IMR-90 (cell line): ENCODE results near the gene GRAMD1B. TPM values are rescaled to one million over a fixed set of nuclear protein-coding genes. Genes with fewer than 3 reads are reported as not detected.

Experiments
- ATAC-seq: fragments of 200-7000 bp; cut with Tn5 transposase; 2 replicates; pipeline ENCODE4 v1.9.1; 2020; ENCODE audit warnings: low read depth, mild to moderate bottlenecking, moderate library complexity
- BruUV-seq: library from RNA; stranded (reverse); fragments of 400-500 nt; replicated peaks from 2 replicates; lab custom pipeline; 2021; lab: Mats Ljungman, UMichigan
- CTCF ChIA-PET: fragments of 300-600 bp; formaldehyde crosslinking; extraction: SDS; loops from one replicate; lab custom pipeline; 2021; ENCODE audit warnings: antibody characterized with exemption; lab: Yijun Ruan, JAX
- POLR2A ChIA-PET: fragments of 300-600 bp; sonication (Branson Sonifier 250); formaldehyde crosslinking; loops from one replicate; lab custom pipeline; 2022; ENCODE audit warnings: antibody characterized with exemption; ENCODE audit not compliant: unreplicated experiment; lab: Charles Lee
- DNase-seq: peaks from one replicate; pipeline ENCODE4 v3.0.0; 2013
- H2AFZ ChIP-seq: replicated peaks from 2 replicates; pipeline ENCODE3; 2013; ENCODE audit warnings: low read length, mild to moderate bottlenecking; ENCODE audit not compliant: poor library complexity
- H2AK5ac ChIP-seq: 2 replicates; pipeline ENCODE4 v1.6.1; 2013; ENCODE audit warnings: low read depth, low read length, inconsistent platforms
- H2AK9ac ChIP-seq: replicated peaks from 2 replicates; pipeline ENCODE3; 2013; ENCODE audit warnings: mild to moderate bottlenecking, low read depth, low read length, moderate library complexity; ENCODE audit not compliant: poor library complexity
- H2BK120ac ChIP-seq: 2 replicates; pipeline ENCODE4 v1.6.1; 2013; ENCODE audit warnings: low read depth, low read length, inconsistent platforms
- H2BK15ac ChIP-seq: 3 replicates; pipeline ENCODE4 v1.6.1; 2013; ENCODE audit warnings: low read depth, low read length, inconsistent platforms
- H2BK20ac ChIP-seq: 2 replicates; pipeline ENCODE4 v1.6.1; 2013; ENCODE audit warnings: low read depth, mild to moderate bottlenecking, inconsistent platforms, low read length, moderate library complexity
- H2BK5ac ChIP-seq: 2 replicates; pipeline ENCODE4 v1.6.1; 2013; ENCODE audit warnings: mild to moderate bottlenecking, low read depth, low read length, inconsistent platforms; ENCODE audit not compliant: poor library complexity, severe bottlenecking
- H3K14ac ChIP-seq: replicated peaks from 2 replicates; pipeline ENCODE4 v1.6.1; 2013; ENCODE audit warnings: low read depth, low read length, inconsistent platforms
- H3K18ac ChIP-seq: 2 replicates; pipeline ENCODE4 v1.6.1; 2013; ENCODE audit warnings: low read depth, low read length, control low read depth
- H3K23ac ChIP-seq: 2 replicates; pipeline ENCODE4 v1.6.1; 2013; ENCODE audit warnings: low read depth, low read length, inconsistent platforms
- H3K27ac ChIP-seq: 2 replicates; pipeline ENCODE4 v1.5.1; 2013; ENCODE audit warnings: mild to moderate bottlenecking, control low read depth, low read length; ENCODE audit not compliant: insufficient read depth
- H3K27me3 ChIP-seq: 2 replicates; pipeline ENCODE4 v1.6.1; 2013; ENCODE audit warnings: low read length; ENCODE audit not compliant: control insufficient read depth, insufficient read depth
- H3K36me3 ChIP-seq: 2 replicates; pipeline ENCODE4 v1.6.1; 2013; ENCODE audit warnings: low read length, mixed read lengths; ENCODE audit not compliant: control insufficient read depth, insufficient read depth
- H3K4ac ChIP-seq: 2 replicates; pipeline ENCODE4 v1.6.1; 2013; ENCODE audit warnings: low read depth, low read length, inconsistent platforms
- H3K4me1 ChIP-seq: 2 replicates; pipeline ENCODE4 v1.6.1; 2013; ENCODE audit warnings: low read length, mixed read lengths; ENCODE audit not compliant: control insufficient read depth, insufficient read depth
- H3K4me2 ChIP-seq: 2 replicates; pipeline ENCODE4 v1.6.1; 2013; ENCODE audit warnings: low read depth, mild to moderate bottlenecking, control low read depth, low read length, moderate library complexity
- H3K4me3 ChIP-seq: 2 replicates; pipeline ENCODE4 v1.5.1; 2013; ENCODE audit warnings: low read depth, mild to moderate bottlenecking, control low read depth, low read length, moderate library complexity; ENCODE audit not compliant: insufficient read depth
- H3K56ac ChIP-seq: 2 replicates; pipeline ENCODE4 v1.6.1; 2013; ENCODE audit warnings: low read length, inconsistent platforms; ENCODE audit not compliant: insufficient read depth; ENCODE audit errors: extremely low read depth
- H3K79me1 ChIP-seq, 2 experiments: 2 replicates each; pipeline ENCODE4 v1.6.1; 2013; ENCODE audit warnings: low read length in 2 of 2, inconsistent platforms in 1 of 2, low read depth in 1 of 2
- H3K9ac ChIP-seq: 2 replicates; pipeline ENCODE4 v1.6.1; 2013; ENCODE audit warnings: low read depth, low read length, control low read depth
- H3K9me1 ChIP-seq: 2 replicates; pipeline ENCODE4 v1.6.1; 2013; ENCODE audit warnings: low read length, inconsistent platforms; ENCODE audit not compliant: insufficient read depth
- H3K9me3 ChIP-seq: 2 replicates; pipeline ENCODE4 v1.6.1; 2013; ENCODE audit warnings: low read length; ENCODE audit not compliant: control insufficient read depth, insufficient read depth
- H4K20me1 ChIP-seq: 2 replicates; pipeline ENCODE4 v1.6.1; 2013; ENCODE audit warnings: low read length, inconsistent platforms; ENCODE audit not compliant: insufficient read depth
- H4K5ac ChIP-seq: 2 replicates; pipeline ENCODE4 v1.6.1; 2013; ENCODE audit warnings: mild to moderate bottlenecking, low read depth, low read length, control low read depth
- H4K8ac ChIP-seq, 2 experiments: 2 replicates each; pipeline ENCODE4 v1.6.1; 2013; ENCODE audit warnings: low read depth in 2 of 2, low read length in 2 of 2, control low read depth in 1 of 2, inconsistent platforms in 1 of 2
- H4K91ac ChIP-seq: 2 replicates; pipeline ENCODE4 v1.6.1; 2013; ENCODE audit warnings: low read depth, low read length, inconsistent platforms; ENCODE audit not compliant: insufficient read depth
- BHLHE40 ChIP-seq: fragments of 150-350 bp; IDR thresholded peaks from 2 replicates; pipeline ENCODE4 v1.6.1; 2016; ENCODE audit warnings: mild to moderate bottlenecking, low read depth, low read length
- CEBPB ChIP-seq: IDR thresholded peaks from 2 replicates; pipeline ENCODE4 v1.6.1; 2012; ENCODE audit warnings: low read depth, low read length, improper control_type of control experiment
- WGBS, 2 experiments: methylation state at CpG; one replicate each; pipeline versions ENCODE4 v1.1.5 to v1.1.7; 2013; ENCODE audit warnings: missing lambda C conversion rate in 2 of 2; ENCODE audit not compliant: insufficient read length in 1 of 2; ENCODE audit errors: extremely low coverage in 2 of 2; 5-methylcytosine and 5-hydroxymethylcytosine counted together
- dilution Hi-C: fragments of 300-500 bp; cut with HindIII; formaldehyde crosslinking; loops from one replicate; pipeline ENCODE4 v1.14.3; 2018; ENCODE audit warnings: low sequenced_read_pairs; ENCODE audit not compliant: unreplicated experiment
- in situ Hi-C: fragments of 300-500 bp; cut with MboI; formaldehyde crosslinking; loops from 3 replicates; pipeline ENCODE4 v1.14.3; 2019; ENCODE audit warnings: low sequenced_read_pairs, inconsistent platforms, mixed read lengths
- intact Hi-C: fragments of 100-400 bp; cut with micrococcal nuclease; formaldehyde crosslinking; loops from 2 replicates; pipeline ENCODE4 v1.10.0; 2022
- polyA plus RNA-seq, 3 experiments: library from polyadenylated mRNA; depleted of rRNA; stranded (reverse); fragments of >200 nt; gene quantifications; 2 replicates each; pipeline ENCODE4 v1.2.3, GENCODE V29; 2012; ENCODE audit warnings: low replicate concordance in 1 of 3
- total RNA-seq: library from RNA; depleted of rRNA; stranded (reverse); fragments of >200 nt; gene quantifications from 2 replicates; pipeline ENCODE4 v1.2.3, GENCODE V29; 2012

Gene GRAMD1B
- total and polyA plus RNA-seq, 2 of the 4 experiments (the other 2 are of a cell fraction), result 7.1 to 7.2 TPM

- WGBS, 2 experiments, result no CpG with 5 or more reads among the region's 4 CpGs
- in situ Hi-C loops, result no loop called here
- no peak overlapping the region for H2AFZ ChIP-seq
These were observed 105.3 kb downstream of the GRAMD1B start for GRCh38 chr11:123535401-123535800.

More at GRCh38 chr11:123535401-123535800, 105.3 kb downstream of the GRAMD1B start:
- no TSS peak for BruUV-seq
- no peak overlapping the region for H2AK9ac ChIP-seq
- H3K4ac ChIP-seq, result no peak overlapping the region
- intact Hi-C loops, result no loop called here
- no peak overlapping the region for H3K4me3 ChIP-seq
- no peak overlapping the region for H3K27ac ChIP-seq
- peaks cover 10 to 33% of the 10 kb centered on the region in 2 experiments; a peak in 3 of 4 replicates for H3K79me1 ChIP-seq
- H3K27me3 ChIP-seq, result no peaks in the 10 kb centered on the region
- ChIA-PET POLR2A (no interaction called here), CTCF (no interaction called here)
- no peak overlapping the region for H4K8ac ChIP-seq
- H2BK120ac ChIP-seq, result no peak overlapping the region
- H3K9me3 ChIP-seq, result no peaks in the 10 kb centered on the region
- H2BK20ac ChIP-seq, result no peak overlapping the region
- H3K18ac ChIP-seq, result no peak overlapping the region
- dilution Hi-C loops, result no loop called here
- no peak overlapping the region for H4K91ac ChIP-seq
- H2BK15ac ChIP-seq, result no peak overlapping the region
- H4K5ac ChIP-seq, result no peak overlapping the region
- ATAC-seq (no peak), DNase-seq (no peak)
- no peak overlapping the region for H3K4me2 ChIP-seq
- no peak overlapping the region for H3K9ac ChIP-seq
- 0 out of 2 replicates have a peak, but pooled peaks have one; percentile 5 for TF ChIP-seq CEBPB
- TF ChIP-seq BHLHE40, result no peak
- H3K56ac ChIP-seq, result no peak overlapping the region
- H2AK5ac ChIP-seq, result no peak overlapping the region
- peaks cover 7% of the 10 kb centered on the region; the same call in 1 of the 2 replicates for H4K20me1 ChIP-seq
- no peak overlapping the region for H3K23ac ChIP-seq
- H3K4me1 ChIP-seq, result peaks cover 3% of the 10 kb centered on the region; the same call in 1 of the 2 replicates
- H3K14ac ChIP-seq, result no peak overlapping the region
- H2BK5ac ChIP-seq, result no peak overlapping the region
- H3K36me3 ChIP-seq, result no peaks in the 10 kb centered on the region
- peaks cover 6% of the 10 kb centered on the region for H3K9me1 ChIP-seq
